Measurements from ENCODE around the gene DGKK.
"Not testable (repeated sequence)": the region's sequence is repeated elsewhere in the genome, so short reads cannot be mapped to it uniquely, and the experiment has no call there.

DGKK gene

DNA sequence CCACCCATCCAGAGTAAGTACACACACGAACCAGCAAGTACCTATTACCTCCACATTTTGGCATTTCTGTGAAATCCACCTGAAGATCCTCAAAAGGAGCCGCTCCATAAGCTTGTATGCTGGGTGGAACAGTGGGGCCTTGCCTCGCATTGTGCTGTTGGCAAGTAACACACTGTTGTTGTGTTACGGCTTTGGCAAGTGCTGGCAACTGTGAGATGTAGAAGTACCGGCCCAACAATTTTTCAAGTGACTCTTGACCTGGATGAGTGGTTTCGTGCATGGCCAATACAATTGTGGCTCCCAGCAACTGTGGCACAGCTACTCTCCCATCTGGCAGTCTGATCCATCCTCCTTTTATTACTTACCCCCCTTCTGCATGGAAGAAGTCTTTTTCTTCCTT lies 137.3 kb downstream of the DGKK start (continued):
- TF ChIP-seq, protein P1, sequence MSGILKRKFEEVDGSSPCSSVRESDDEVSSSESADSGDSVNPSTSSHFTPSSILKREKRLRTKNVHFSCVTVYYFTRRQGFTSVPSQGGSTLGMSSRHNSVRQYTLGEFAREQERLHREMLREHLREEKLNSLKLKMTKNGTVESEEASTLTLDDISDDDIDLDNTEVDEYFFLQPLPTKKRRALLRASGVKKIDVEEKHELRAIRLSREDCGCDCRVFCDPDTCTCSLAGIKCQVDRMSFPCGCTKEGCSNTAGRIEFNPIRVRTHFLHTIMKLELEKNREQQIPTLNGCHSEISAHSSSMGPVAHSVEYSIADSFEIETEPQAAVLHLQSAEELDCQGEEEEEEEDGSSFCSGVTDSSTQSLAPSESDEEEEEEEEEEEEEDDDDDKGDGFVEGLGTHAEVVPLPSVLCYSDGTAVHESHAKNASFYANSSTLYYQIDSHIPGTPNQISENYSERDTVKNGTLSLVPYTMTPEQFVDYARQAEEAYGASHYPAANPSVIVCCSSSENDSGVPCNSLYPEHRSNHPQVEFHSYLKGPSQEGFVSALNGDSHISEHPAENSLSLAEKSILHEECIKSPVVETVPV (CRISPR knock-in tag; IDR thresholded peaks at IDR 0.05) = no peak
- TF ChIP-seq OSR1 (CRISPR knock-in tag; IDR thresholded peaks at IDR 0.05) = no peak
- TF ChIP-seq ZFP3 (CRISPR knock-in tag; IDR thresholded peaks at IDR 0.05) = no peak
- TF ChIP-seq GLIS3 (CRISPR knock-in tag; IDR thresholded peaks at IDR 0.05) = no peak
- TF ChIP-seq ZFP30 (CRISPR knock-in tag; IDR thresholded peaks at IDR 0.05) = no peak
- no peak for TF ChIP-seq ZNF70 (CRISPR knock-in tag; IDR thresholded peaks at IDR 0.05)

DNA sequence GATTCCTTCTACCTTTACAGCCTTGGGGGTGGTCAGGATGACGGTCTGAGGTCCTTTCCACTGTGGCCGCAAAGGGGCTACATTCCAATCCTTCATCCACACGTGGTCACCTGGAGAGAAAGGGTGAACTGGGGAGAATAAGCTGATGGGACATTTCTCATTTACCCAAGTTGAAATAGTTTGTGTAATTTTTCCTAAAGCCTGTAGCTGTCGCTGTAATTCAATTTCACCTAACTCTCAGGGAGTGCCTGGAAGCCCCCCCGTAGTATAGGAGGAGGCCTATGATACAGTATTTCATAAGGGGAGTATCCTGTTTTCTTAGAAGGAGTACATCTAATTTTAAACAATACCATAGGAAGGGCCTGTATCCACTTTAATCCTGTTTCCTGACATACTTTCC lies 138.0 kb downstream of the DGKK start:
- ATAC-seq = not testable (repeated sequence)

DNA sequence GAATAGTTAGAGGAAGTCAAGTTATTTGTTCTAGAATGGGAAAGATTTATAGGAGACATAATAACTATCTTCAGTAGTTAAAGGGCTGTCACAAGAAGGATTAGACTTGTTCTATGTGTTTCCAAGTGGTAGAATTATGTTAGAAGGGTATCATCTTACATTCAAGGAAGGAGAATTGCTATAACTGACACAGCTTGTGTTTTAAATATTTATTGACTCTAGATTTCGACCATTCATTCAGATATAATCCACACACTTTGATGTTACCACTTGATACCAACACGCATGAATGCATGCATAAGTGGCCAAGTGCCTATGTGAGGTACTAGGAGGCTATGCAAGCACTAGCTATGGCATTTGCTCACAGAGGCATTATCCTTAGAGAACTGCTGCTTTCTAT lies 143.4 kb downstream of the DGKK start:
- TF ChIP-seq ZC3H10 (CRISPR knock-in tag; IDR thresholded peaks at IDR 0.05) (no peak), SNAI2 (CRISPR knock-in tag; IDR thresholded peaks at IDR 0.05) (no peak), ESRRG (CRISPR knock-in tag; IDR thresholded peaks at IDR 0.05) (no peak), CSDC2 (CRISPR knock-in tag; IDR thresholded peaks at IDR 0.05) (no peak), BACH2 (CRISPR knock-in tag; IDR thresholded peaks at IDR 0.05; ENCODE audit: borderline replicate concordance) (no peak), ZNF70 (CRISPR knock-in tag; IDR thresholded peaks at IDR 0.05) (no peak), PPARA (CRISPR knock-in tag; IDR thresholded peaks at IDR 0.05; ENCODE audit: borderline replicate concordance) (no peak), ZNF8 (CRISPR knock-in tag; IDR thresholded peaks at IDR 0.05) (no peak), ZNF565 (CRISPR knock-in tag; conservative IDR thresholded peaks at IDR 0.05; ENCODE audit: low read depth) (no peak)
- TF ChIP-seq, protein P2, sequence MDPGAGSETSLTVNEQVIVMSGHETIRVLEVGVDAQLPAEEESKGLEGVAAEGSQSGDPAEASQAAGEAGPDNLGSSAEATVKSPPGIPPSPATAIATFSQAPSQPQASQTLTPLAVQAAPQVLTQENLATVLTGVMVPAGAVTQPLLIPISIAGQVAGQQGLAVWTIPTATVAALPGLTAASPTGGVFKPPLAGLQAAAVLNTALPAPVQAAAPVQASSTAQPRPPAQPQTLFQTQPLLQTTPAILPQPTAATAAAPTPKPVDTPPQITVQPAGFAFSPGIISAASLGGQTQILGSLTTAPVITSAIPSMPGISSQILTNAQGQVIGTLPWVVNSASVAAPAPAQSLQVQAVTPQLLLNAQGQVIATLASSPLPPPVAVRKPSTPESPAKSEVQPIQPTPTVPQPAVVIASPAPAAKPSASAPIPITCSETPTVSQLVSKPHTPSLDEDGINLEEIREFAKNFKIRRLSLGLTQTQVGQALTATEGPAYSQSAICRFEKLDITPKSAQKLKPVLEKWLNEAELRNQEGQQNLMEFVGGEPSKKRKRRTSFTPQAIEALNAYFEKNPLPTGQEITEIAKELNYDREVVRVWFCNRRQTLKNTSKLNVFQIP (CRISPR knock-in tag; IDR thresholded peaks at IDR 0.05; ENCODE audit: borderline replicate concordance, low read depth) = no peak
- TF ChIP-seq, protein P3, sequence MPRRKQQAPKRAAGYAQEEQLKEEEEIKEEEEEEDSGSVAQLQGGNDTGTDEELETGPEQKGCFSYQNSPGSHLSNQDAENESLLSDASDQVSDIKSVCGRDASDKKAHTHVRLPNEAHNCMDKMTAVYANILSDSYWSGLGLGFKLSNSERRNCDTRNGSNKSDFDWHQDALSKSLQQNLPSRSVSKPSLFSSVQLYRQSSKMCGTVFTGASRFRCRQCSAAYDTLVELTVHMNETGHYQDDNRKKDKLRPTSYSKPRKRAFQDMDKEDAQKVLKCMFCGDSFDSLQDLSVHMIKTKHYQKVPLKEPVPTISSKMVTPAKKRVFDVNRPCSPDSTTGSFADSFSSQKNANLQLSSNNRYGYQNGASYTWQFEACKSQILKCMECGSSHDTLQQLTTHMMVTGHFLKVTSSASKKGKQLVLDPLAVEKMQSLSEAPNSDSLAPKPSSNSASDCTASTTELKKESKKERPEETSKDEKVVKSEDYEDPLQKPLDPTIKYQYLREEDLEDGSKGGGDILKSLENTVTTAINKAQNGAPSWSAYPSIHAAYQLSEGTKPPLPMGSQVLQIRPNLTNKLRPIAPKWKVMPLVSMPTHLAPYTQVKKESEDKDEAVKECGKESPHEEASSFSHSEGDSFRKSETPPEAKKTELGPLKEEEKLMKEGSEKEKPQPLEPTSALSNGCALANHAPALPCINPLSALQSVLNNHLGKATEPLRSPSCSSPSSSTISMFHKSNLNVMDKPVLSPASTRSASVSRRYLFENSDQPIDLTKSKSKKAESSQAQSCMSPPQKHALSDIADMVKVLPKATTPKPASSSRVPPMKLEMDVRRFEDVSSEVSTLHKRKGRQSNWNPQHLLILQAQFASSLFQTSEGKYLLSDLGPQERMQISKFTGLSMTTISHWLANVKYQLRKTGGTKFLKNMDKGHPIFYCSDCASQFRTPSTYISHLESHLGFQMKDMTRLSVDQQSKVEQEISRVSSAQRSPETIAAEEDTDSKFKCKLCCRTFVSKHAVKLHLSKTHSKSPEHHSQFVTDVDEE (CRISPR knock-in tag; IDR thresholded peaks at IDR 0.05) = no peak
- TF ChIP-seq, protein P4, sequence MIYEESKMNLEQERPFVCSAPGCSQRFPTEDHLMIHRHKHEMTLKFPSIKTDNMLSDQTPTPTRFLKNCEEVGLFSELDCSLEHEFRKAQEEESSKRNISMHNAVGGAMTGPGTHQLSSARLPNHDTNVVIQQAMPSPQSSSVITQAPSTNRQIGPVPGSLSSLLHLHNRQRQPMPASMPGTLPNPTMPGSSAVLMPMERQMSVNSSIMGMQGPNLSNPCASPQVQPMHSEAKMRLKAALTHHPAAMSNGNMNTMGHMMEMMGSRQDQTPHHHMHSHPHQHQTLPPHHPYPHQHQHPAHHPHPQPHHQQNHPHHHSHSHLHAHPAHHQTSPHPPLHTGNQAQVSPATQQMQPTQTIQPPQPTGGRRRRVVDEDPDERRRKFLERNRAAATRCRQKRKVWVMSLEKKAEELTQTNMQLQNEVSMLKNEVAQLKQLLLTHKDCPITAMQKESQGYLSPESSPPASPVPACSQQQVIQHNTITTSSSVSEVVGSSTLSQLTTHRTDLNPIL (CRISPR knock-in tag; IDR thresholded peaks at IDR 0.05; ENCODE audit: low read depth) = no peak
- ATAC-seq = no peak

Data from SK-N-SH treated with all-trans-retinoic acid at 6 μM for 48 hours (cell line).